Loucy (cell line): ENCODE results near the gene CEP63.

ENCODE experiments used
- CTCF ChIP-seq: fragments of 200-600 bp; sonication (generic); conservative IDR thresholded peaks from 2 replicates; pipeline ENCODE4 v1.5.1; 2014; ENCODE audit warnings: mild to moderate bottlenecking, antibody characterized with exemption, low read length
- EZH2phosphoT487 ChIP-seq: fragments of 200-600 bp; IDR thresholded peaks from 2 replicates; pipeline ENCODE4 v1.6.1; 2018; ENCODE audit warnings: antibody characterized with exemption, mild to moderate bottlenecking, moderate library complexity, borderline replicate concordance

GRCh38 chr3:134463676-134464063, 22.2 kb upstream of the CEP63 start:
- TF ChIP-seq CTCF = no peak
- TF ChIP-seq EZH2phosphoT487 = no peak
